Natural killer cell (primary cell): Measurements from ENCODE around the gene FBXL4. TPM values are rescaled to one million over a fixed set of nuclear protein-coding genes. Genes with fewer than 3 reads are reported as not detected.

Source experiments
- ATAC-seq, 3 donors: fragments of 150-1000 bp in 2 of 3; fragments of 200-7000 bp in 1 of 3; cut with Tn5 transposase; 1 replicate in 1 of 3; 2 replicates in 2 of 3; pipeline ENCODE4 v1.10.0; 2021; ENCODE audit warnings: mild to moderate bottlenecking in 2 of 3, moderate library complexity in 2 of 3
- DNase-seq, 2 donors: peaks; one replicate each; pipeline versions ENCODE4 v3.0.0 to v3.0.0-alpha.2; 2013 to 2021; ENCODE audit warnings: mixed read lengths in 1 of 2
- H3K27ac ChIP-seq: one replicate; pipeline ENCODE4 v1.5.1; 2013; ENCODE audit warnings: mild to moderate bottlenecking, low read length
- H3K27me3 ChIP-seq: one replicate; pipeline ENCODE4 v1.6.1; 2013; ENCODE audit warnings: low read length; ENCODE audit not compliant: control insufficient read depth, insufficient read depth
- H3K36me3 ChIP-seq: one replicate; pipeline ENCODE4 v1.6.1; 2013; ENCODE audit warnings: low read length; ENCODE audit not compliant: control insufficient read depth, insufficient read depth
- H3K4me1 ChIP-seq: one replicate; pipeline ENCODE4 v1.6.1; 2013; ENCODE audit warnings: low read length; ENCODE audit not compliant: control insufficient read depth, insufficient read depth
- H3K4me3 ChIP-seq: one replicate; pipeline ENCODE4 v1.5.1; 2013; ENCODE audit warnings: low read length
- H3K9me3 ChIP-seq: one replicate; pipeline ENCODE4 v1.6.1; 2013; ENCODE audit warnings: low read length; ENCODE audit not compliant: control insufficient read depth, insufficient read depth
- H3K27ac Mint-ChIP-seq, 2 donors: one replicate each; pipeline ENCODE4 v1.8.0; 2022; ENCODE audit warnings: mild to moderate bottlenecking in 2 of 2, mixed read lengths in 2 of 2, moderate library complexity in 1 of 2
- H3K27me3 Mint-ChIP-seq, 2 donors: one replicate each; pipeline ENCODE4 v1.8.0; 2022; ENCODE audit warnings: low read depth in 2 of 2, mixed read lengths in 2 of 2
- H3K36me3 Mint-ChIP-seq: one replicate; pipeline ENCODE4 v1.8.0; 2022; ENCODE audit warnings: mixed read lengths
- H3K4me1 Mint-ChIP-seq, 2 donors: one replicate each; pipeline ENCODE4 v1.8.0; 2022; ENCODE audit warnings: mixed read lengths in 2 of 2
- H3K4me3 Mint-ChIP-seq: one replicate; pipeline ENCODE4 v1.8.0; 2022; ENCODE audit warnings: mild to moderate bottlenecking, moderate library complexity, mixed read lengths
- H3K9me3 Mint-ChIP-seq, 2 donors: one replicate each; pipeline ENCODE4 v1.8.0; 2022; ENCODE audit warnings: mixed read lengths in 2 of 2
- WGBS: methylation state at CpG from one replicate; pipeline ENCODE4 v1.1.7; 2013; ENCODE audit warnings: missing lambda C conversion rate; ENCODE audit not compliant: insufficient coverage; 5-methylcytosine and 5-hydroxymethylcytosine counted together
- intact Hi-C: fragments of 100-400 bp; cut with micrococcal nuclease; formaldehyde crosslinking; loops from one replicate; pipeline ENCODE4 v1.14.2; 2022
- total RNA-seq, 4 donors: library from RNA; stranded (reverse); fragments of 120-200 nt in 1 of 4; gene quantifications; one replicate each; pipeline versions ENCODE4 v1.2.3 to v1.2.4, GENCODE V29; 2013 to 2022
- TF ChIP-seq, protein P1 (sequence below): fragments of 200-600 bp; IDR thresholded peaks from one replicate; pipeline ENCODE4 v1.8.0; 2022; ENCODE audit warnings: antibody characterized with exemption

Gene FBXL4
- total RNA-seq, 3 donors from 2014 or later (not counting 1 experiment from before 2014, with no cell fraction given): 8.8 to 15.1 (median 11.3) TPM

DNA sequence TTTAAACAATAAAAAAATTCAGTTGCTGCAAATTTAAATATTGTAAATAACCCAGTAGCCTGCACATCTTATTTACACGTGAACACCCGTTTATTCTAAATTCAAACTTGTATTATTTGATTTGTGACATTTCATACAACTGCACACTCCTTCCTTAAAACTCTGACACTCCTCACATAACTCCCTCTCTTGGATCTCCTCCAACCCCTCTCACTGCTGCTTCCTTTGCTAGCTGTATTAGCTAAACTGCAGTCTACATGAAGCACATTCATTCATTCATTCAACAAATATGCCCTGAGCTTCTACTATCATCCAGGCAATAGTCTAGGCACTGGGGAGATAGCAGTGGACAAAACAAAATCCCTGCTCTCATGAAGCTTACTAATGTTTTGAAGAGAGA, 47.0 kb downstream of the FBXL4 start:
- no peaks in the 10 kb centered on the region for H3K9me3 Mint-ChIP-seq
- no peak overlapping the region for H3K4me3 Mint-ChIP-seq
- Histone ChIP-seq H3K9me3 (no peaks in the 10 kb centered on the region), H3K36me3 (peaks cover 50% of the 10 kb centered on the region), H3K27ac (no peak overlapping the region), H3K4me1 (no peaks in the 10 kb centered on the region), H3K27me3 (no peaks in the 10 kb centered on the region), H3K4me3 (no peak overlapping the region)
- peaks cover 0 to 6% of the 10 kb centered on the region in 2 donors for H3K4me1 Mint-ChIP-seq
- DNase-seq (no peak), ATAC-seq (no peak)
- intact Hi-C loops: no loop called here
- no peaks in the 10 kb centered on the region for H3K27me3 Mint-ChIP-seq
- H3K27ac Mint-ChIP-seq: no peak overlapping the region
- peaks cover 30% of the 10 kb centered on the region for H3K36me3 Mint-ChIP-seq
- 100% methylated on average over 2 of the region's 2 CpGs for WGBS
- TF ChIP-seq, protein P1, sequence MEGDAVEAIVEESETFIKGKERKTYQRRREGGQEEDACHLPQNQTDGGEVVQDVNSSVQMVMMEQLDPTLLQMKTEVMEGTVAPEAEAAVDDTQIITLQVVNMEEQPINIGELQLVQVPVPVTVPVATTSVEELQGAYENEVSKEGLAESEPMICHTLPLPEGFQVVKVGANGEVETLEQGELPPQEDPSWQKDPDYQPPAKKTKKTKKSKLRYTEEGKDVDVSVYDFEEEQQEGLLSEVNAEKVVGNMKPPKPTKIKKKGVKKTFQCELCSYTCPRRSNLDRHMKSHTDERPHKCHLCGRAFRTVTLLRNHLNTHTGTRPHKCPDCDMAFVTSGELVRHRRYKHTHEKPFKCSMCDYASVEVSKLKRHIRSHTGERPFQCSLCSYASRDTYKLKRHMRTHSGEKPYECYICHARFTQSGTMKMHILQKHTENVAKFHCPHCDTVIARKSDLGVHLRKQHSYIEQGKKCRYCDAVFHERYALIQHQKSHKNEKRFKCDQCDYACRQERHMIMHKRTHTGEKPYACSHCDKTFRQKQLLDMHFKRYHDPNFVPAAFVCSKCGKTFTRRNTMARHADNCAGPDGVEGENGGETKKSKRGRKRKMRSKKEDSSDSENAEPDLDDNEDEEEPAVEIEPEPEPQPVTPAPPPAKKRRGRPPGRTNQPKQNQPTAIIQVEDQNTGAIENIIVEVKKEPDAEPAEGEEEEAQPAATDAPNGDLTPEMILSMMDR: no peak

DNA sequence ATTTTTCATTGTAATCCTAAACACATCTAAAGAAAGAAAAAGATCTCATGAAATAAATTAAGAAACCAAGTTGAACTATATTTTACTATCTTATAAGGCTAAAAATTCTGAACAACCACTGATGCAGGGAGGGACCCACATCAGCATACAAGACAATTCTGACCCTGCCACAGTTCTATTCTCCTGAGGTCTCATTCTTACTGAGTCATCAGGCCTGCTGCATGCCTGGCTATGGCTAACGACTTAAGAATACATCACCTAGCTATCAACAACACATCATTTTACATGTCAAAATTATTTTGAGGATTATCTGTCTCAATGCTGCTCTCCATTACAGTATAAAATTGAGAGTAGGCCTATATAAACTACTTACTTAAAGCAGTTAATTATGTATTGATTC, 52.9 kb downstream of the FBXL4 start:
- peaks cover 0 to 12% of the 10 kb centered on the region in 2 donors for H3K4me1 Mint-ChIP-seq
- H3K27ac Mint-ChIP-seq: no peak overlapping the region
- intact Hi-C loops: no loop called here
- ATAC-seq (no peak), DNase-seq (no peak)
- Histone ChIP-seq H3K27me3 (no peaks in the 10 kb centered on the region), H3K9me3 (no peaks in the 10 kb centered on the region), H3K27ac (no peak overlapping the region), H3K4me1 (no peaks in the 10 kb centered on the region), H3K4me3 (no peak overlapping the region), H3K36me3 (peaks cover 37% of the 10 kb centered on the region)
- TF ChIP-seq, protein P1: no peak
- no peaks in the 10 kb centered on the region for H3K27me3 Mint-ChIP-seq
- peaks cover 21% of the 10 kb centered on the region for H3K36me3 Mint-ChIP-seq
- H3K9me3 Mint-ChIP-seq: no peaks in the 10 kb centered on the region
- no peak overlapping the region for H3K4me3 Mint-ChIP-seq
- WGBS: 83% methylated on average over 1 of the region's 1 CpG

DNA sequence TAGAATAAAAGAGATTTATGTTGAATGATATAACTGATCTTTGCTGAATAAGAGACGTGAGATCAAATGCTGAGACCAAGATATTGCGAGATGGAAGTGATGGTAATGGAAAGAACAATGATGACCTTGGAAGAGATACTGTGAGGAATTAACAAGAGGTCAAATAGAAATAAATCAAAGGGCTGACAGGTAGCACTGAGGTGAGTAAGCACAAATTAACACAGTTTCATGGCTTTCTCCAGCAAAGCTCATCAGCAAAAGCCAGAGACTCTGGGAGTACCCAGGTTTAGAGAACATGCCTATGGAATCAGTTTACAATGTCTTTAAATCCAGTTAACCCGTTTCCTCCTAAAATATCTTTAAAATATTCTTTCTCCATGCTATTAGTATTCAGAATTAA, 60.1 kb downstream of the FBXL4 start:
- WGBS: 100% methylated on average over 2 of the region's 3 CpGs
- no peak overlapping the region for H3K4me3 Mint-ChIP-seq
- H3K36me3 ChIP-seq: peaks cover 19% of the 10 kb centered on the region
- no peaks in the 10 kb centered on the region for H3K27me3 ChIP-seq
- peaks cover 0 to under 1% of the 10 kb centered on the region in 2 donors for H3K4me1 Mint-ChIP-seq
- DNase-seq (no peak), ATAC-seq (no peak)
- H3K9me3 Mint-ChIP-seq: no peaks in the 10 kb centered on the region
- no peaks in the 10 kb centered on the region for H3K27me3 Mint-ChIP-seq
- intact Hi-C loops: no loop called here
- TF ChIP-seq, protein P1: no peak
- H3K4me3 ChIP-seq: no peak overlapping the region
- H3K27ac ChIP-seq: no peak overlapping the region
- H3K27ac Mint-ChIP-seq: no peak overlapping the region
- H3K36me3 Mint-ChIP-seq: no peaks in the 10 kb centered on the region
- no peaks in the 10 kb centered on the region for H3K4me1 ChIP-seq
- no peaks in the 10 kb centered on the region for H3K9me3 ChIP-seq

DNA sequence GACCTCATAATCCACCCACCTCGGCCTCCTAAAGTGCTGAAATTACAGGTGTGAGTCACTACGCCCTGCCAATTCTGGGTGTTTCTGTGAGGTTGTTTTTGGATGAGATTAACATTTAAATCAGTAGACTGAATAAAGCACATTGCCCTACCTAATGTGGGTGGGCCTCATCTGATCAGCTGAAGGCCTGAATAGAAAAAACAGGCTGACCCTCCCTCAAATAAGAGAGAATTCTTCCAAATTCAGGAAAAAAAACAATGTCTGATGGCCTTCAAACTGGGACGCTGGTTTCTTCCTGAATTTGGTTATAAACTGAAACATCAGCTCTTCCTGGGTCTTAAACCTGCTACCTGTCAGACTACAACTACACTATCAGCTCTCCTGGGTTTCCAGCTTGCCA, 62.4 kb downstream of the FBXL4 start:
- intact Hi-C loops: no loop called here
- no peak overlapping the region for H3K27ac ChIP-seq
- no peaks in the 10 kb centered on the region for H3K4me1 ChIP-seq
- no peaks in the 10 kb centered on the region for H3K27me3 ChIP-seq
- H3K4me1 Mint-ChIP-seq: peaks cover 5% of the 10 kb centered on the region in 2 donors
- H3K9me3 ChIP-seq: no peaks in the 10 kb centered on the region
- peaks cover 9% of the 10 kb centered on the region for H3K36me3 ChIP-seq
- no peaks in the 10 kb centered on the region for H3K27me3 Mint-ChIP-seq
- WGBS: 100% methylated on average over 2 of the region's 3 CpGs
- H3K4me3 ChIP-seq: no peak overlapping the region
- no peak overlapping the region for H3K4me3 Mint-ChIP-seq
- H3K9me3 Mint-ChIP-seq: no peaks in the 10 kb centered on the region
- TF ChIP-seq, protein P1: no peak
- no peaks in the 10 kb centered on the region for H3K36me3 Mint-ChIP-seq
- no peak for ATAC-seq
- DNase-seq: no peak
- no peak overlapping the region for H3K27ac Mint-ChIP-seq
